Endothelial cell (in vitro differentiated cells): Measurements from ENCODE around the gene RNF25. TPM values are rescaled to one million over a fixed set of nuclear protein-coding genes. Genes with fewer than 3 reads are reported as not detected.

Experiments
- DNase-seq: peaks from one replicate; pipeline ENCODE4 v3.0.0; 2021; ENCODE audit warnings: low spot score
- H3K27ac Mint-ChIP-seq: one replicate; pipeline ENCODE4 v1.8.0; 2021; ENCODE audit warnings: mixed read lengths, inconsistent platforms; ENCODE audit not compliant: unreplicated experiment
- H3K27me3 Mint-ChIP-seq: one replicate; pipeline ENCODE4 v1.8.0; 2021; ENCODE audit warnings: mild to moderate bottlenecking, moderate library complexity, mixed read lengths, inconsistent platforms; ENCODE audit not compliant: unreplicated experiment
- H3K36me3 Mint-ChIP-seq: one replicate; pipeline ENCODE4 v1.8.0; 2021; ENCODE audit warnings: mild to moderate bottlenecking, low read depth, mixed read lengths, inconsistent platforms; ENCODE audit not compliant: unreplicated experiment
- H3K4me1 Mint-ChIP-seq: one replicate; pipeline ENCODE4 v1.8.0; 2021; ENCODE audit warnings: mild to moderate bottlenecking, mixed read lengths, inconsistent platforms; ENCODE audit not compliant: unreplicated experiment
- H3K4me3 Mint-ChIP-seq: one replicate; pipeline ENCODE4 v1.8.0; 2021; ENCODE audit warnings: mild to moderate bottlenecking, mixed read lengths, inconsistent platforms; ENCODE audit not compliant: unreplicated experiment
- H3K9me3 Mint-ChIP-seq: one replicate; pipeline ENCODE4 v1.8.0; 2021; ENCODE audit warnings: mixed read lengths, inconsistent platforms; ENCODE audit not compliant: unreplicated experiment
- CTCF ChIP-seq: fragments of 200-600 bp; sonication (generic); IDR thresholded peaks from one replicate; pipeline ENCODE4 v1.5.0; 2021; ENCODE audit warnings: antibody characterized with exemption; ENCODE audit not compliant: unreplicated experiment
- total RNA-seq: library from RNA; stranded (reverse); fragmentation: NEBNext Ultra II Directional; extraction: Animal tissue kit (Norgen Biotek cat#: 25700); gene quantifications from one replicate; pipeline ENCODE4 v1.2.1, GENCODE V29; 2021; ENCODE audit not compliant: unreplicated experiment

The RNF25 gene
- total RNA-seq, 1 donor from 2014 or later = 41.7 TPM

DNA sequence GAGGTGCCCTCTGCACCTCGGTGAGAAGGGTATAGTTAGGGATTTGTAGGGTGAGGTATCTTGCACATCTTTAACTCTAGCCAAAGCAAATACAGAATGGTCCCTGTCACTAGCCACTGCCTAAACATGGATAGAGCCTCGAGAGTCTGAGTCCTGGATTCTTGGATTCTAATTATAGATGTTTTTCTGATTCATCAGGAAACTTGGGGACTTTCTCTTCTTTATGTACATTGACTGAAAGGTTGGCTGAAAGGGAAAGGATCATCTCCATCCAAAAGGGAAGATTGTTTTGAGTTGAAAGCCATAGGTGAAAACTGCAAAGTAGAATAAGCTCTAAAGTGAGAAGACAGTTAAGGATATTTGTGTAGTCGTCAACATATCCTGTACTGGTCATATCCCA, 8.3 kb upstream of the RNF25 start:
- Mint-ChIP-seq H3K4me1 (peaks cover 5% of the 10 kb centered on the region), H3K9me3 (no peaks in the 10 kb centered on the region), H3K27me3 (peaks cover 4% of the 10 kb centered on the region), H3K36me3 (peaks cover 24% of the 10 kb centered on the region), H3K27ac (no peak overlapping the region), H3K4me3 (no peak overlapping the region)
- no peak for DNase-seq
- no peak for TF ChIP-seq CTCF

GRCh38 chr2:218679119-218679518, 7.3 kb upstream of the RNF25 start:
- Mint-ChIP-seq H3K9me3 (no peaks in the 10 kb centered on the region), H3K27ac (no peak overlapping the region), H3K36me3 (peaks cover 24% of the 10 kb centered on the region), H3K4me1 (peaks cover 5% of the 10 kb centered on the region), H3K4me3 (no peak overlapping the region), H3K27me3 (peaks cover 4% of the 10 kb centered on the region)
- no peak for TF ChIP-seq CTCF
- no peak for DNase-seq

DNA sequence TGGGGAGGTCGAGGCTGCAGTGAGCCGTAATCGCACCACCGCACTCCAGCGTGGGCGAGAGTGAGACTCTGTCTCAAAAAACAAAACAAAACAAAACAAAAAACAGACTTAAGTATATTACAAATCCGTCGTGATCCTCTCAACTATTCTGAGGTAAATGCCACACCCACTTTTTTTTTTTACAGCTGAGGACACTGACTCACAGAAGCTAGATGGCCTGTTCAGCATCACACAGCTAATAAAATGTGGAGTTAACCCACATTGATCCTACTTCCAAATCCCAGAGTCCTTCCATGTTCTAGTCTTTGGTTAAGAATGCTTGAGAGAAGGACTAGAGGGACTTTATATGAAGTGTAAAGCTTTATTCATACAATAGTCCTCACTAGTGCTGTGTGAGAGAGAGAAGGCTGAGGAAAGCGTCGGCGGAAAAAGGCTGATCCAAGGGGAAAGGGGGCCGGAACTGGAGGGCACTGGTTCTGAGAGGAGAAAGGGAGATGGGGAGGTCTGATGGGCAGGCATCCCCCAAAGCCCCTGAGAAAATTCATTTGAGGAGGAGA, 627 bp downstream of the RNF25 start:
- peak overlapping the region; percentile 98 for H3K4me3 Mint-ChIP-seq
- peaks cover 17% of the 10 kb centered on the region for H3K27me3 Mint-ChIP-seq
- H3K4me1 Mint-ChIP-seq = peaks cover 24% of the 10 kb centered on the region
- TF ChIP-seq CTCF = no peak
- DNase-seq = no peak
- peaks cover 24% of the 10 kb centered on the region for H3K36me3 Mint-ChIP-seq
- H3K9me3 Mint-ChIP-seq = no peaks in the 10 kb centered on the region
- peak overlapping the region; percentile 99 for H3K27ac Mint-ChIP-seq

DNA sequence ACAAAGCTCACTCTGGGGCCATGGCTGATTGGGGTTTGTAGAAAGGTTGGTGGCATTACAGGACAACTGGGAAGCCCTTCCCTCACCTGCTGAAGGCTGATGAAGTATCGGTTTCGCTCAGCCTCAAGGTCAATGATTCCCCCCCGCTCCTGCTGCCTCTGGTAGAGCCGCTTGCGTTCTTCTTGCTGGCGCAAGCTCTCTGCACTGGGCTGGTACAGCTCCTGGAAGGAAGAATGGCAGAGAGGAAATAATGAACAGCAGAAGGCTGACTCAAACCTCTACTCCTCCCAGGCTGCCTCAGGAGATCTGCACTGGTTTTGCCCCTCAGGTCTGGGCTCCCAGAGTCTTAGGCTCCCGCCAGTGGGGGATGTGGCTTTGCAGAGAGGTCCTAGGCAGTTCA, 7.1 kb downstream of the RNF25 start:
- Mint-ChIP-seq H3K4me3 (peak overlapping the region; percentile 70), H3K4me1 (peaks cover 9% of the 10 kb centered on the region), H3K9me3 (no peaks in the 10 kb centered on the region), H3K27ac (no peak overlapping the region), H3K36me3 (peaks cover 59% of the 10 kb centered on the region), H3K27me3 (peaks cover 7% of the 10 kb centered on the region)
- no peak for TF ChIP-seq CTCF
- DNase-seq = no peak

GRCh38 chr2:218663901-218664300, 7.9 kb downstream of the RNF25 start:
- Mint-ChIP-seq H3K4me3 (peak overlapping the region; percentile 3), H3K4me1 (peaks cover 9% of the 10 kb centered on the region), H3K27ac (no peak overlapping the region), H3K27me3 (peaks cover 9% of the 10 kb centered on the region), H3K36me3 (peaks cover 59% of the 10 kb centered on the region), H3K9me3 (no peaks in the 10 kb centered on the region)
- TF ChIP-seq CTCF = no peak
- no peak for DNase-seq
